ENCODE measurements around the gene TMUB1.

Gene TMUB1

DNA sequence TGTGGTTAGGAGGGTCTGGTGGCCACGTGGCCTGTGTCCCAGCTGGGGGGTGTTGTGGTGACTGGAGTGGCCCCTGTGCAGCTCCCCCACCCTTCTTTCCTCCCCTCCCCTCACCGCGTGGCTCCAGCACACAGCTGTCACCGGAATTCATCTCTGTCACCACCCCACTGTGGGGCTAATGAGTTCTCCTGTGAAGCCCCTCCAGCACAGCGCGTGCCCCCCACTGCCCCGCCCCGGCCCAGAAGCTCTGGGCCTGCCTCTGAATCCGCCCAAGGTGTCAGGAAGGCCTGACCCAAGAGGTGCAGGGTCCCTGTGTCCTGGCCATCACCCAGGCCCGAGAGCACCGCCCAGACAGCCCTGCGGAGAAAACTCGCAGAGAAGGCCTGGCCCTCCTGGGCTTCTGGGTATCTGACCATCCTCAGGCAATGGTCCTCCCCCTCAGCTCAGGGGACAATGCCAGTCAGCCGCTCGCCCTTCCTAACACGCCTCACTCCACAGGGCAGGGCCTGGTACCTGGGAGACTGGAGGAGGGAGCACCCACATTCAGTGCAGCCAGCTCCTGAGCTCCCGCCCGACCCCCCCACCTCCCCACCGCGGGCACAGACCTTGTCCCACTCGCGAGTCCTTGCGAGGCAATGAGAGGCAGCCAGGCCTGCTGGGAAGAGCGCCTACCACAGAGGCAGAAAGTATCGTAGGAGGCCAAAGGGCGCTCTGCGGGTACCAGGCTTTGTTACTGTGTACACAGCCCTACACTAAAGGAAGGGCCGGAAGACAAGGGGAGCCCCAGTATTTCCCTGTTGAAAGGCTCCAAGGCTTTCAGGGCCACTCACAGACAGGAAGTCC lies 46.0 kb upstream of the TMUB1 start:
- DNase-seq (ENCODE audit: low read depth): no peak
- no peak for TF ChIP-seq CTCF (IDR thresholded peaks at IDR 0.05; ENCODE audit: low read depth, low read length, missing control alignments)
- no peak overlapping the region for H3K4me3 ChIP-seq (ENCODE audit: low read depth, low read length)

GRCh38 chr7:151128716-151129115 lies 45.4 kb upstream of the TMUB1 start:
- no peak for TF ChIP-seq CTCF (IDR thresholded peaks at IDR 0.05; ENCODE audit: low read depth, low read length, missing control alignments)
- H3K4me3 ChIP-seq (ENCODE audit: low read depth, low read length): no peak overlapping the region
- DNase-seq (ENCODE audit: low read depth): no peak

- H3K4me3 ChIP-seq (ENCODE audit: low read depth, low read length): no peak overlapping the region
- no peak for DNase-seq (ENCODE audit: low read depth)
- TF ChIP-seq CTCF (IDR thresholded peaks at IDR 0.05; ENCODE audit: low read depth, low read length, missing control alignments): no peak
These were observed 44.9 kb upstream of the TMUB1 start for GRCh38 chr7:151128144-151128543.

DNA sequence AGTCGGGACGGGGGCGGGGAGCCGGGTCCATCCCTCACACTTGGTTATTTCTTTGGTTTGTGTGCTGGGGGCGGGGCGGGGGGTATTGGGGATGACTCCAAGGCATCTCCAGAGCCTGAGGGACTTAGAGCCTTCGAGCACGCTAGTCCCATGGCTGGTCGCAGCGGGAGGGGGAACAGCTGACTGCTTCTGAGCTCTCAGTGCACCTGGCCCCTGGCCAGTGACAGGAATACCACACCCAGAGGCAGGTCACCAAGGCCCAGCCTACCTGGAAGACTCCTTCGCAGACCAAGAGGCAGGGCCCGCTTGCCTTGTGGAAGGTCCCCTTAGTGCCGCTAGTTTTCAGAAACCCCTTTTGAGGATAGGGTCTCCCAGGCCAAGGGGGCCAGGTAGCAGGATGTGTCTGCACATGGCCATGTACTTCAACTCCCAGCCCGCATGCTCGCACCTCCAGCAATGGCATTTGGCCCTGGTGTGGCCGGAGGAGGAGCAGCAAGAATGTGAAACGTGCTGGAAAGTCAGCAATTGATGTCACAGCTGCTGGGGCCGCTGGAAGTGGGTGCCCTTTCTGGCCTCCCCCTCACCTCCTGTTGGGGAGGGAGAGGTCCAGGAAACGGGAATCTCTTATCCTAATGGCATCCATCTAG lies 43.3 kb upstream of the TMUB1 start:
- no peak for TF ChIP-seq CTCF (IDR thresholded peaks at IDR 0.05; ENCODE audit: low read depth, low read length, missing control alignments)
- no peak for DNase-seq (ENCODE audit: low read depth)

DNA sequence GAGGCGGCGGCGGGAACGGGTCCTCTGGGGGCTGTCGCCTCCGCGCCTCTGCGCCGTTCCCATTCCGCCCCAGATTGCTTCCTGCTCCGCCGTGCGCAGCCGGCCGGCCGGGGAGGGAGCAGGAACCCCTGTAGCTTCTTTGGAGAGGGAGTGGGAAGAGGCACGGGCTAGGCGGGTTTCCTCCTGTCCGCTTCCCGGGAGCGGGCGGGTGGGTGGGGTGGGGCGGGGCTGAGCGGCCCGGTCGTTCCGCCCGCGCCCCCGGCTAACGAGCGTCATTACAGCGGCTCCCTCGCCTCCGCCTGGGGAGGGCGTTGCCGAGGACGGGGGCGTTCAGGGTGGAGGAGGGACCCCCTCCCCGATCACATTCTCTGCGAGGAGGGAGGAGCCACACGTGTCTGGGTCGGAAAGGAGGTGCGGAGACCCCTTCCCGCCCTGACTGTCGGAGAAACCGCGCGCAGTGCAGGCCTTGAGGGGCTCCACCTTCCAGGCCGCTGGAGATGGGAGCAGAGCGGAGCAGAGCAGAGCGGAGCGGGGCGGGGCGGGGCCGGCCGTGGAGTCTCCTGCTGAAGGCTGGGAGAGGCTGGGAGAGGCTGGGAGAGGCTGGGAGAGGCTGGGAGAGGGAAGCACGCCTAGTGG lies 42.7 kb upstream of the TMUB1 start:
- TF ChIP-seq CTCF (IDR thresholded peaks at IDR 0.05; ENCODE audit: low read depth, low read length, missing control alignments): no peak
- DNase-seq (ENCODE audit: low read depth): no peak
- H3K4me3 ChIP-seq (ENCODE audit: low read depth, low read length): no peak overlapping the region

More for the DNA sequence above, 43.3 kb upstream of the TMUB1 start:
- H3K4me3 ChIP-seq (ENCODE audit: low read depth, low read length): no peak overlapping the region

DNA sequence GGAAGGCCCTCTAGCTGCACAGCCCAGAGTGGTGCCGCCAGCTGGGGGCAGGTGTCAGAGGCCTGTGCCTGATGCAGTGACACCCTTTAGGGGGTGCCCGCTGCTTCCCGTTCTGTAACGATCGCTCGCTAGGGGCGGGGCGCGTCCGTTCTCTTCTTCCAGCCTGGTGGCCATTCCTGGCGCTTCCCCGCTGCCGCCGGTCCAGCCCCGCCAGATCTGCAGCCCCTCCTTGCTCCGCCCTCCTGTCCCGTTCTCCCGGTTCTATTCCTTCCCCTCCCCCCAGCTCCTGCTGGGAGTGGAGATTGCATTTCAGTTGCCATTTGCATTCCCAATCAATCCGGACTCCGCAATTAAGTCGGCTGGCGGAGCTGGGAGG lies 42.2 kb upstream of the TMUB1 start:
- no peak for DNase-seq (ENCODE audit: low read depth)
- TF ChIP-seq CTCF (IDR thresholded peaks at IDR 0.05; ENCODE audit: low read depth, low read length, missing control alignments): no peak
- H3K4me3 ChIP-seq (ENCODE audit: low read depth, low read length): no peak overlapping the region

Measured in GM12864 (cell line).